Measurements from ENCODE around the gene RASGRF1.
"Not testable (repeated sequence)": the region's sequence is repeated elsewhere in the genome, so short reads cannot be mapped to it uniquely, and the experiment has no call there.

Gene RASGRF1

GRCh38 chr15:79090487-79091203, at the start of gene RASGRF1:
TSS of gene RASGRF1 (minus strand) at chr15:79090780. CDS start at chr15:79090498, 282 bp downstream.
- DNase-seq (ENCODE audit: low read depth in 2 of 2), result no peak

- DNase-seq (ENCODE audit: low read depth in 2 of 2), result no peak
Observed at GRCh38 chr15:79136434-79137046, 46.0 kb upstream of the RASGRF1 start.

DNA sequence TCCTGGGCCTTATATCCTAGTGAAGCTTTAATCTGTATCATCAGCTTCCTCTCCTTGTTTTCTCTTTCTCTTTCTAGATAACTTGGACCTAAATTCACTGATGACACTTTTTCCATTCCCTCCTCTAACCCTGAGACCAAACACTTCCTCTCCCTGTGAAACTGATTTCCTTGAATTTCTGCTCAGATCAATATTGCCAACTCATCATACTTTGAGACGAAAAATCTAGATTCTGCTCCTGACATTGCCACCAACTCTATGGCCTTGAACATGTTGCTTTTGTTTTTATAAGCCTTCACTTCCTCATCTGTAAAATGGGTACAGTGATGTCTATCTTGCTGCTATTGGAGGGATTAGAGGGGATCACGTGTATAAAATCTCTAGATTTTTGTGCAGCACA, 42.7 kb upstream of the RASGRF1 start:
- DNase-seq (ENCODE audit: low read depth in 2 of 2), result no peak

DNA sequence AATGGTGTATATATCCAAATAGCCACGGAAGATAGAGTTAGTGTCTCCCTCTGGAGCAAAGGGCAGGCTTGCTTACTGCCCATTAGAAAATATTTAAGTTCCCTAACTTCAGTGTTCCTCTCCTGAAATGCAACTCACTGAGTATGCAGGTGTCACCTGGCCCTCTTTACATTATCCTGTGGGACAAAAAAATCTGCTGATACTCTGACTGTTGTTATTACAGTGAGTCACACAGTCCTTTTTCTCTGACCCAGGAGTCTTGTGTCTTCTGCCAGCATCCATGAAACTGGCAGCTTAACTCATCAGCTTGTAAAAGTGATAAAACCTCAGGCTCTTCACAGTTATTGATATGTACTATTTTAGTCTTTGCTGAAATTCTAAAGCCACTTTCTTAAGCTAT, 42.2 kb upstream of the RASGRF1 start:
- DNase-seq (ENCODE audit: low read depth in 2 of 2), result no peak

DNA sequence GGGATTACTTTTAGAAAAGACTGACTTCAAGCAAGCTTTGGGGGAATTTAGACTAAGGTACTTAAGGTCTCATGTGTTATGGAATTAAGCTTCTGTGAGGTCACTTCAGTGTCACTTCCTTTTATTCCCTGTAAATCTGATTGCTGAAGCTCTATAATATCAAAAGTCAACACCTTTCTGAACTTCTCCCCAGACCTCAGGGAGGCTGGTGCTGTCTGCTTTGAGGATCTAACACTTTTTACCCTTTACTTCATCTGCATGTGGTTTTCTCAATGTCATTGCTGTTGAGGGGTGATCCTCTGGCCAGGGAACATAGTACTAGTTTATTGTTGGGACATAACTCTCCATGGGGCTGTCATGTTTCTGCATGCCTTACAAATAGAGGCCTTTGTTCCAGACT, 41.8 kb upstream of the RASGRF1 start:
- no peak for DNase-seq (ENCODE audit: low read depth in 2 of 2)

- DNase-seq (ENCODE audit: low read depth in 2 of 2), result no peak
Observed at GRCh38 chr15:79130535-79131130, 40.1 kb upstream of the RASGRF1 start.

DNA sequence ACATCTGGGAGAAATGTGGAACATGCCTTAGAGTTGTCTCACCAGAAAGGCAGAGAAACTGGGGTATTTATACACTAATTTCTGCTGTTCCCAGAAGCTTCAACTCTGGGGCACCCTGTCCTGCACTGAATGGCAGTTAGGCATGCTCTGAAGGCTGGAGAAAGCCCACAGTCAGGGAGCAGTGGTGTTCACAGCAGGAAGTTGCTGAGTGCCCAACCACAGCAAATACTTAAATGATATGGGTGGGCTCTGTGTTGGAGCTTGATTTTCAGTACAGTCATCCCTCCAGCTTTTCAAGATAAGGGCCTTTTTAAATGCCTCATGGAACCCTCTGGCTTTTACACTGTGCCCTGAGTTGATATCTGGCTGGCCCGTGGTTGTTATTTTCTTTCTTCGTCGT, 38.7 kb upstream of the RASGRF1 start:
- no peak for DNase-seq (ENCODE audit: low read depth in 2 of 2)

- no peak for DNase-seq (ENCODE audit: low read depth in 2 of 2)
Observed at GRCh38 chr15:79128556-79128955, 38.0 kb upstream of the RASGRF1 start.

GRCh38 chr15:79124388-79124787, 33.8 kb upstream of the RASGRF1 start:
- no peak for DNase-seq (ENCODE audit: low read depth in 2 of 2)

DNA sequence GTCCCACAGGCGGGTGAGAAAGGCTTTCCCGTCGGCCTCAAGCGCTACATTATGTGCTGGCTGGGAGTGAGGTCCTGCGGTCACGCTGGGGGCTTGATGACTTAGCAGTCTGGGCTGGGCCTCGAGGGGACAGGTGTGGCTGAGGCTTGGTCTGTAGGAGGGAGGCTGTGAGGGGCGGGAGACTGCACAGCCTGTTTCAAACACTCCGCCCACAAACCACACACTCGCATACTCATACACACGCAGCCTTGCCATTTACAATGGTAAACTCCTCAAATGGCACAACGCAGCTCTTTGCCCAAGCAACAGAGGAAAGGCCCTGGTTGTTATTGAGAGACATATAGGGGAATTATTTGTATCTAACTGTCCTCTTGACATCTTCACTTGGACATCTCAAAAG, 32.4 kb upstream of the RASGRF1 start:
- DNase-seq (ENCODE audit: low read depth in 2 of 2), result no peak

DNA sequence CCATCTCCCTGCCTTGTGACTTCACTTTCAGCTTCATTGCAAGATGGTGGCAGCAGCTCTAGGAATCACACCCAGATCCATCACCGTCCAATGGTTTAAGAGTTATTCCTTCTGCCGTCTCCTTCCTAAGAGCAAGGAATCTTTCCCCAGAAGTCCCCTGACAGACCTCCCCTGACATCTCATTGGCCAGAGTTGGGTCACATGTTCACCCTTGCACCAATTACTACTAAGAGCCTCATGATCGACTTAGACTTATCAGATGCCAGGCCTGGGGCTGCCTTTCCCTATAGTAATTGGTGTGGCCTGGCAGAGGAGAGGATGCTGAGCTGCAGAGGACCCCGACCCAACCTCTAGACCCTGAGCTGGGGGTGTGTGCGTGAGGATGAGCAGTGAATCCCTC, 31.8 kb upstream of the RASGRF1 start:
- DNase-seq (ENCODE audit: low read depth in 2 of 2), result no peak

DNA sequence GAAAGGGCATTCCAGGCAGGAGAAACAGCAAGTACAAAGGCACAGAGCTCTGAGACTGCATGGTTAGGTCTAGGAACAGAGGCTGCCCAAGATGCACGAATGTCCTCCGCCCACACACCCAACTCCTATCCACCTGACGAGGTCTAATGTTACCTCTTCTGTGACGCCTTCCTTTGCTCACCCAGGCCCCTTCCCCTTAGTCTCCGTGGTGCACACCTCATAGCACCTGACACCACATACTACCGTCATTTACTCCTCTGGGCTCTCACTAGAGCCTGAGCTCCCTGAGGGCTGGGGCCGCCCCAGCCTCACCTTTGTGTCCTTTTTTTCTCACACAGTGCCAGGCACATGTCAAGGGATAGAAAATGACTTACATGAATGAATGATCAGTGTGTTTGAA, 31.0 kb upstream of the RASGRF1 start:
- no peak for DNase-seq (ENCODE audit: low read depth in 2 of 2)

- DNase-seq (ENCODE audit: low read depth in 2 of 2), result no peak
Observed at GRCh38 chr15:79117442-79118204, 27.0 kb upstream of the RASGRF1 start.

GRCh38 chr15:79116771-79117170, 26.2 kb upstream of the RASGRF1 start:
- DNase-seq (ENCODE audit: low read depth in 2 of 2), result no peak

DNA sequence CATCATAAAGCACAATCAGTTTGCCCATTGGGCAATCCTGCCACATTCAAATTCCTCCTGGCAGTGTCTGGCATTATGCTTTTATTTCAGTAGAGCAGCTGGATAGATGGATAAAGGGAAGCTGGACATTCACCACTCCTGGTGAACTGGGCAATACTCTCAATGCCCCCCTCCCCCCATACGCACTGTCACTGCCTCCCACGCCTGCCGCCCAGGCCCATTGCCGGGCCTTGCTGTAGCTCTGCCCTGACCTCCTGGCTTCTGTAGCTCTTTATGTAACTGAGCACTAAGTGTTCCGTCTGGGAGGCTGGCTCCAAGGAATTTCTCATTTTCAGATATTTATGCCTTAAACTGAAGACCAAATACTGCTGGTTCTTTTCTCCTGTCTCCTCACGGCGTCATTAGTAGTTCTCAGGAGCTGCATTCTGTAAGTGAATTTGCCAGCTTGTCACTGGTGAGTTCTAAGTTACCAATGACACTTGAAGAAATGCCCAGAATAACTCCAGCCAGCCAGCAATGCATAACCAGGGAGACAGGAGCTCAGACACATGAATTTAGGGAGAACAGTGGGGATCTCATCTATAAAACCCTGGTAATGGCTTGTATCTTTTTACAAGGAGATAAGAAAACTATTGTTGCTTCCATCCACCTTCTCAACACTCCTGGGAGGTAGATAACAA, 25.5 kb upstream of the RASGRF1 start:
- DNase-seq (ENCODE audit: low read depth in 2 of 2), result no peak

- no peak for DNase-seq (ENCODE audit: low read depth in 2 of 2)
Observed at GRCh38 chr15:79113831-79114230, 23.3 kb upstream of the RASGRF1 start.

- not testable (repeated sequence) for DNase-seq (ENCODE audit: low read depth in 2 of 2)
Observed at GRCh38 chr15:79111404-79111803, 20.8 kb upstream of the RASGRF1 start.

GRCh38 chr15:79105141-79105540, 14.6 kb upstream of the RASGRF1 start:
- DNase-seq (ENCODE audit: low read depth in 2 of 2), result no peak

- DNase-seq (ENCODE audit: low read depth in 2 of 2), result no peak
Observed at GRCh38 chr15:79102595-79102994, 12.0 kb upstream of the RASGRF1 start.

DNA sequence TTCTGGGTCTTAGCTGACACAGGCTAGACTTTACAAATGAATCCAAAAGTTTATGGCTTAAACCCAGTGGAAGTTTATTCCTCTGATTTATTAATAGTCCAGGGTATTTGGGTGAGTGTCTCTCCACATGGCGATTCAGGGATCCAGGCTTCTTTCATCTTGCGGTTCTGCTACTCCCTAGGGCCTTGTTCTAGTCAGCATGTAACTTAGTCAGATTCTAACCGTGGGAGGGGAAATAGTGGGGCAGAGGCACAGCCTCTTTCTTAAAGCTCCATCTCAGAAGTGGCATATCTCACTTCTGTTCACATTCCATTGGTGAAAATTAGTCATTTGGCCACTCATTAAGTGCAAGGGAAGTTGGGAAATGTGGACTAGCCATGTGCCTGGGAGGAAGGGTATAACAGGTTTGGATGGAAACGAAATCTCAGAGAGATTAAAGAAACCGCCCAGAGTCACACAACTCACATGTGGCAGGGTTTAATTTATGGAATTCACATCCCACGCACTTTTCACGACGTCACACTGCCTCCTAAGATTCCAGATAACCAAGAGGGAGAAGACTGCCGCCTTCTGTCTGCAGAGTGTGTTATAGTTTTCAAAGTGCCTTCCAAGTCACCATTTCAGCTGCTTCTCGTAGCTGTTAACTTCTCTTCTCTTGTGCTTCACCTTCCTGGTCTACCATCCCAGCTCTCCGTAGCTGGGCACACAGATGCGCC, 11.4 kb upstream of the RASGRF1 start:
- no peak for DNase-seq (ENCODE audit: low read depth in 2 of 2)

- no peak for DNase-seq (ENCODE audit: low read depth in 2 of 2)
Observed at GRCh38 chr15:79099692-79100091, 9.1 kb upstream of the RASGRF1 start.

Measured in activated CD8-positive, alpha-beta memory T cell treated with anti-CD3 and anti-CD28 coated beads for 4 hours (primary cell).